ENCODE results near the gene HDHD5.

GRCh38 chr22:17110791-17111550 lies 48.1 kb downstream of the HDHD5 start:
- TF ChIP-seq, protein P1, sequence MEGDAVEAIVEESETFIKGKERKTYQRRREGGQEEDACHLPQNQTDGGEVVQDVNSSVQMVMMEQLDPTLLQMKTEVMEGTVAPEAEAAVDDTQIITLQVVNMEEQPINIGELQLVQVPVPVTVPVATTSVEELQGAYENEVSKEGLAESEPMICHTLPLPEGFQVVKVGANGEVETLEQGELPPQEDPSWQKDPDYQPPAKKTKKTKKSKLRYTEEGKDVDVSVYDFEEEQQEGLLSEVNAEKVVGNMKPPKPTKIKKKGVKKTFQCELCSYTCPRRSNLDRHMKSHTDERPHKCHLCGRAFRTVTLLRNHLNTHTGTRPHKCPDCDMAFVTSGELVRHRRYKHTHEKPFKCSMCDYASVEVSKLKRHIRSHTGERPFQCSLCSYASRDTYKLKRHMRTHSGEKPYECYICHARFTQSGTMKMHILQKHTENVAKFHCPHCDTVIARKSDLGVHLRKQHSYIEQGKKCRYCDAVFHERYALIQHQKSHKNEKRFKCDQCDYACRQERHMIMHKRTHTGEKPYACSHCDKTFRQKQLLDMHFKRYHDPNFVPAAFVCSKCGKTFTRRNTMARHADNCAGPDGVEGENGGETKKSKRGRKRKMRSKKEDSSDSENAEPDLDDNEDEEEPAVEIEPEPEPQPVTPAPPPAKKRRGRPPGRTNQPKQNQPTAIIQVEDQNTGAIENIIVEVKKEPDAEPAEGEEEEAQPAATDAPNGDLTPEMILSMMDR (IDR thresholded peaks at IDR 0.05; ENCODE audit: insufficient read depth, low read depth, low read length), result no peak
- no peak for TF ChIP-seq EZH2 (IDR thresholded peaks at IDR 0.05; ENCODE audit: insufficient read depth, low read length)
